Activated CD4-positive, alpha-beta T cell treated with anti-CD3 and anti-CD28 coated beads, Interleukin-2, amount 50 U/mL, for 1 hour (primary cell): ENCODE results near the gene ABCF1.

Experiments
- DNase-seq: peaks from one replicate; pipeline ENCODE4 v3.0.0-alpha.2; 2020

The ABCF1 gene

DNA sequence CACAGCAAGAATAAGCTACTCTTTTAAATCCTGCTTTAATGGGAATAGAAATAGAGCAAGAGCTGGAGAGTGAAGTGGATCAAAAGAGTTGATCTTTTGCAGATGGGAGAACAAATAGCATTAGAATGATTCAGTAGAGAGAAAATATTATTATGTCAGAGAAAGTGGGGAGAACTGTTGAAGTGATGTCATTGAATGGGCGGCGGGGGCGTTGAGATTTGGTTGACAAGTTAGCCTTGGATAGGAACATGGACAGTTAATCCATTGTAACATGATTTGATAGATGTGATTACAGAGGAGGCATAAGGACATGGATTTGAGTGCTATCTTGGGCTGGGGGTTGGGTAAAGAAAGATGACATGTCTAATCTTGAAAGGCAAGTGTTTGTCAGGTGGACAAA is 64.6 kb downstream of the ABCF1 start:
- DNase-seq: no peak

DNA sequence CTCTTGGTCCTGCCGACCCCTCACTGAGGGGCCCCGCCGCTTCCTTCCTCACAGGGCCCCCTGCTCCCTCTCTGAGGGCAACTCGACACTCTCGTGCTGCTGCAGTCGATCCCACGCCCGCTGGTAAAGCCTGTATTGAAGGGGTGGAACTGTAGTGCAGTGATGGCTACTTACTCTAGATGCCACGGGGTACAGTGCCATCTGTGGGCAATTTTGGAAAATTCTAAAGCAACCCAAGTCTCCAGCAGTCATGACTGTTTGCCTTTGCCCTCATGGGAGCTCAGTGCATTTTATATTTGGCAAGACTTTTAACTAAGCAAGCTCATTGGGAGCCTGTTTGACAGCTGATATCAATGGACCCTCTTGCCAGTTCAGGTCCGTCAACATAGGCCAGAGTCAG is 69.2 kb downstream of the ABCF1 start:
- DNase-seq: no peak

DNA sequence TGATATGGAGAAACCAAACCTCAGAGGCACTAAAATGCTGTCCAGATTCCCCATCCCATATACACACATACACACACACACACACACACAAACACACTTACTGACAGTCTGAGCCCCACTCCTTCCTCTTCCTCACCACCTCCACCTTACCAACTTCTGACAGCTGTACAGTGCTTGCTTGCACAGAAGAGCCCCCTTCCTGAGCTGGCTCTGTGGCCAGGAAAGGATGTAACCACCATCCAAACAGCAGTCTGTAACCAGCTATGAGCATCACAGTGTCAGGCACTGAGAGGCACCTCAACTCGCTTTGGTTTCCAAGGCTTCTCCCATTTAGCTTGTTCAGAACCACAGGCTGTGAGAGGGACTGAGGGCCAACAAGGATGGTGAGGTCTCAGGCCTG is 69.8 kb downstream of the ABCF1 start:
- DNase-seq: no peak
